Mesenchymal stem cell (in vitro differentiated cells and primary cell): ENCODE data around the gene WIPF2.

Source experiments
- DNase-seq: peaks from one replicate; pipeline ENCODE4 v3.0.0-alpha.2; 2013
- H2AFZ ChIP-seq: one replicate; pipeline ENCODE4 v1.6.1; 2013; ENCODE audit warnings: low read depth, mild to moderate bottlenecking, control low read depth, inconsistent platforms, low read length, moderate library complexity
- H2AK5ac ChIP-seq: 2 replicates; pipeline ENCODE4 v1.6.1; 2013; ENCODE audit warnings: low read length, moderate library complexity, mild to moderate bottlenecking, inconsistent platforms; ENCODE audit not compliant: severe bottlenecking
- H2BK120ac ChIP-seq: one replicate; pipeline ENCODE4 v1.6.1; 2013; ENCODE audit warnings: low read depth, mild to moderate bottlenecking, inconsistent platforms, low read length, moderate library complexity
- H2BK12ac ChIP-seq, 2 experiments: one replicate each; pipeline ENCODE4 v1.6.1; 2013; ENCODE audit warnings: inconsistent platforms in 2 of 2, low read length in 2 of 2, mild to moderate bottlenecking in 2 of 2, moderate library complexity in 2 of 2, control low read depth in 1 of 2
- H2BK15ac ChIP-seq: one replicate; pipeline ENCODE4 v1.6.1; 2013; ENCODE audit warnings: mild to moderate bottlenecking, low read depth, inconsistent platforms; ENCODE audit not compliant: poor library complexity, severe bottlenecking
- H2BK5ac ChIP-seq: 2 replicates; pipeline ENCODE4 v1.6.1; 2013; ENCODE audit warnings: low read depth, mild to moderate bottlenecking, low read length, control low read depth, inconsistent platforms; ENCODE audit not compliant: poor library complexity, severe bottlenecking
- H3K14ac ChIP-seq, 2 experiments: one replicate each; pipeline ENCODE4 v1.6.1; 2013; ENCODE audit warnings: inconsistent platforms in 2 of 2, low read length in 2 of 2, control low read depth in 1 of 2, mild to moderate bottlenecking in 1 of 2, moderate library complexity in 1 of 2
- H3K18ac ChIP-seq, 2 experiments: one replicate each; pipeline ENCODE4 v1.6.1; 2013; ENCODE audit warnings: inconsistent platforms in 2 of 2, low read length in 2 of 2, control low read depth in 1 of 2, low read depth in 1 of 2, mild to moderate bottlenecking in 1 of 2
- H3K23ac ChIP-seq, 2 experiments: one replicate each; pipeline ENCODE4 v1.6.1; 2013; ENCODE audit warnings: inconsistent platforms in 2 of 2, low read length in 2 of 2, mild to moderate bottlenecking in 2 of 2, moderate library complexity in 2 of 2, control low read depth in 1 of 2
- H3K27ac ChIP-seq: 2 replicates; pipeline ENCODE4 v1.5.1; 2013; ENCODE audit warnings: mild to moderate bottlenecking, moderate library complexity, low read length, control low read depth, inconsistent platforms; ENCODE audit not compliant: poor library complexity, severe bottlenecking
- H3K27me3 ChIP-seq, 2 experiments: 2 replicates each; pipeline versions ENCODE4 v1.6.1 to v1.7.0; 2013; ENCODE audit warnings: low read length in 2 of 2, mild to moderate bottlenecking in 2 of 2, moderate library complexity in 2 of 2, control low read depth in 1 of 2, inconsistent platforms in 1 of 2; ENCODE audit not compliant: control insufficient read depth in 1 of 2, insufficient read depth in 1 of 2
- H3K36me3 ChIP-seq, 2 experiments: 2 replicates each; pipeline versions ENCODE4 v1.6.1 to v1.7.0; 2013; ENCODE audit warnings: low read length in 2 of 2, control low read depth in 1 of 2, inconsistent platforms in 1 of 2, low read depth in 1 of 2, mild to moderate bottlenecking in 1 of 2; ENCODE audit not compliant: insufficient read depth in 2 of 2, control insufficient read depth in 1 of 2
- H3K4ac ChIP-seq, 2 experiments: one replicate each; pipeline ENCODE4 v1.6.1; 2013; ENCODE audit warnings: inconsistent platforms in 2 of 2, low read length in 2 of 2, mild to moderate bottlenecking in 2 of 2, moderate library complexity in 2 of 2, control low read depth in 1 of 2, low read depth in 1 of 2
- H3K4me1 ChIP-seq: 2 replicates; pipeline ENCODE4 v1.6.1; 2013; ENCODE audit warnings: low read depth, low read length, control low read depth; ENCODE audit not compliant: control insufficient read depth, insufficient read depth
- H3K4me2 ChIP-seq: 2 replicates; pipeline ENCODE4 v1.6.1; 2013; ENCODE audit warnings: low read length, mild to moderate bottlenecking, inconsistent platforms; ENCODE audit not compliant: poor library complexity, severe bottlenecking
- H3K4me3 ChIP-seq, 2 experiments: 2 replicates each; pipeline versions ENCODE4 v1.5.1 to v1.7.0; 2013; ENCODE audit warnings: low read length in 2 of 2, mild to moderate bottlenecking in 2 of 2, control low read depth in 1 of 2, low read depth in 1 of 2; ENCODE audit not compliant: insufficient read depth in 1 of 2
- H3K79me1 ChIP-seq: replicated peaks from 2 replicates; pipeline ENCODE4 v1.6.1; 2013; ENCODE audit warnings: mild to moderate bottlenecking, control low read depth, low read length, inconsistent platforms; ENCODE audit not compliant: poor library complexity, severe bottlenecking
- H3K9ac ChIP-seq: 2 replicates; pipeline ENCODE4 v1.7.0; 2013; ENCODE audit warnings: mild to moderate bottlenecking, low read length, moderate library complexity
- H3K9me3 ChIP-seq: 2 replicates; pipeline ENCODE4 v1.7.0; 2013; ENCODE audit warnings: mild to moderate bottlenecking, low read length; ENCODE audit not compliant: control insufficient read depth
- H4K8ac ChIP-seq: one replicate; pipeline ENCODE4 v1.6.1; 2013; ENCODE audit warnings: inconsistent platforms, mild to moderate bottlenecking, low read length, moderate library complexity
- H4K91ac ChIP-seq: one replicate; pipeline ENCODE4 v1.6.1; 2013; ENCODE audit warnings: mild to moderate bottlenecking, low read length, inconsistent platforms
- WGBS: methylation state at CpG from one replicate; pipeline ENCODE4 v1.1.7; 2013; ENCODE audit warnings: mixed read lengths; 5-methylcytosine and 5-hydroxymethylcytosine counted together

Gene WIPF2

DNA sequence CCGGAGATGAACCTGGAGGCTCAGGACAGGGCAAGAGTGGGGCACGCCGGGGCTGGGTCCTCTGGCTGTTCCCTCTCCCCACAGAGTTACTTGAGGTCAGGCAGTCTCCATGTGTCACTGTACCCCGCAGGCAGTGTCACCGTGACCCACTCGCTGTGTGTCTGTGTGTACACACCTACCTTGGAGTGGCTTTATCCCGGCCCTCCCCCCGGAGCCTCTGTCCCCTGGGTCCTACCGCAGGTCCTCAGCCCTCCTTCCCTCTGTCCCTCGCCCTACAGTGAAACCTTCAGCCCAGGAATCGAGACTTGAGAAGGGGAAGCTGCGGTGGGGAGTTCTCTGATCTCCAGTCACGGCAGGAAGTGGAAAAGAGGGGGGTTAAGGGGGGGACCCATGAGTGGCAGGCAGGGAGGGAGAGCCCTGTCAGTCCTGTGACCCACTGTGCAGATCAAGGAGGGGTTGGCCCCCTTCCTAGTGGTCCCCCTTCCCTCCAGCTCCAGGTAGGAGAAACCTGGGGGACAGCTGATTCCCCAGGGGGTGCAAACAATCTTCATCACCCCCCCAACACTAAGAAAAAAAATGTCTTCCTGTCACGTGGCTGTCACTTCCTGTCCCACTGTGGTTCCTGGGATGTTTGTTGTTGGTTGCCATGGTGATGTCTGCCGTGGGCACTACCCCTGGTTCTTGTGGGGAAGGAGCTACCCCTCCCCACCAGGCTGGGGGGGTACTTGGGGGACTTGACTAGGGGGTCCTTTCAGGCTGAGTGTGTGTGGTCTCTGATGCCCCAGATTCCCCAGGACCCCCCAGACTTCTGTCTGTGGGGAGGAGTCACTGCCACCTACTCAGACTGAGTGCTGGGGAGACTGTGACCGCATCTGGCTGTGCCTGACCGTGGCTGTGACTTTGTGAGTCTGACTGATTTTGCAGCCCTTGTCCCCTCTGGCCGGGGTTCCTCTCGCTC lies 103.5 kb downstream of the WIPF2 start:
- Histone ChIP-seq H2AFZ (no peak overlapping the region), H2BK12ac (peak overlapping the region; percentile 28 to 91), H3K9ac (peak overlapping the region; percentile 98), H3K18ac (peak overlapping the region; percentile 6 to 67), H4K91ac (peak overlapping the region; percentile 16), H3K4me3 (peak overlapping the region in 1 of 2 experiments; percentile 88), H2BK120ac (peak overlapping the region; percentile 85), H3K79me1 (peaks cover 26% of the 10 kb centered on the region), H2AK5ac (peak overlapping the region; percentile 93), H3K4ac (peak overlapping the region; percentile 81 to 88), H3K27ac (peak overlapping the region; percentile 12), H3K4me2 (peak overlapping the region; percentile 59), H4K8ac (peak overlapping the region; percentile 22), H2BK5ac (peak overlapping the region; percentile 11), H3K9me3 (no peaks in the 10 kb centered on the region), H3K23ac (peak overlapping the region in 1 of 2 experiments; percentile 35), H3K27me3 (no peaks in the 10 kb centered on the region), H3K4me1 (peaks cover 72% of the 10 kb centered on the region), H3K14ac (peak overlapping the region in 1 of 2 experiments; percentile 76), H2BK15ac (peak overlapping the region; percentile 94), H3K36me3 (peaks cover 0 to 5% of the 10 kb centered on the region in 2 experiments)
- WGBS, result 39% methylated on average over 16 of the region's 19 CpGs
- DNase-seq, result peak; percentile 97

DNA sequence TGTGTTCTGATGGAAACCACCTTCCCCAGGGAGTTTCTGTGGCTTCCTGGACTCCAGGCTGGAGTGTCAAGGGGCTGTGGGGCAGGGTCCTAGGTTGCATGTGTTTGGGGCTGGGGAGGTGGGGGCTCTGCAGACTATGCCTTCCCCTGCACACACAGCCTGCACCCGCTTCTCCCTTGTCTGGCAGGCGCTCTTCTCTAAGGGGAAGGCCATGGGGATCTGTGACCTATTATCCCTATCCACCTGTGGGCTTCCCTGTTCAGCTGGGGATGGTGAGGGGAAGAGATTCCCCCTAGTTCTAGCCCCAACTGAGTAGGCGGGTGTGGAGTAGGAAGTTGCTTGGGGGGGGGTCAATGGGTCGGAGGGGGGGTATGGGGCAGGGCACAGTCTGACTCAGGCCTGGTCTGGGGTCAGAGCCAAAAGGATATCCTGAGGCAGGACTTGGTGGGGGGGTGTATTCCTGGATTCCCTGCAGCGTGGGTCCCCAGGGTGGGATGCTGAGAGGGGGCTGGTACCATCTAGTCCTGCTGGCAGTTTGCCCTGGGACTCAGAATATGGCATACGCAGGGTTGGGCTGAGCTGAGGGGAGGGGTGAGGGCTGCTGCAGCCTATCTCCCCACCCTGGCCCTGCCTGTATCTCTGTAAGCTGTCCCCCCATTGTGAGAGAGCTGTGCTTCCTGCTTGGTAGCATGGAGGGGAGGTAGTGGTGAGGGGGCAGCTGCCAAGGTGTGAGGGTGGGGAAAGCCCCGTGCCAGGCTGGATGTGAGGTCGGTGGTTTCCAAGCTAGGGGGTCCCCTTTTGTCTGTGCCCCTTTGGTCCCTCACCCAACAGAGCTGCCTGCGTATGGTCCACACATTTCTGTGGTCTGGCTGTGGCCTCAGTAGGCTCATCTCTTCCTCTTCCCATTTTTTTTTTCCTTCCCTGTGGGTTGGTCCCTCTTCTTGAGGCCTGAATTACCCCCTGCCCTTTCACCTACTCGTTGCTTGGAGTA lies 104.6 kb downstream of the WIPF2 start:
- Histone ChIP-seq H3K27me3 (no peaks in the 10 kb centered on the region), H3K9me3 (no peaks in the 10 kb centered on the region), H3K36me3 (peaks cover 0 to 6% of the 10 kb centered on the region in 2 experiments), H3K18ac (peak overlapping the region; percentile 57 to 61), H4K8ac (peak overlapping the region; percentile 22), H3K4me1 (peaks cover 74% of the 10 kb centered on the region), H3K4ac (peak overlapping the region; percentile 30 to 63), H3K27ac (no peak overlapping the region), H2BK120ac (peak overlapping the region; percentile 55), H3K4me3 (peak overlapping the region in 1 of 2 experiments; percentile 88), H2BK15ac (peak overlapping the region; percentile 44), H3K9ac (peak overlapping the region; percentile 98), H2AFZ (no peak overlapping the region), H3K14ac (peak overlapping the region in 1 of 2 experiments; percentile 79), H3K4me2 (no peak overlapping the region), H2AK5ac (peak overlapping the region; percentile 21), H2BK5ac (no peak overlapping the region), H2BK12ac (peak overlapping the region; percentile 43 to 84), H4K91ac (peak overlapping the region; percentile 65), H3K23ac (peak overlapping the region in 1 of 2 experiments; percentile 92), H3K79me1 (peaks cover 27% of the 10 kb centered on the region)
- 57% methylated on average over 8 of the region's 10 CpGs for WGBS
- DNase-seq, result no peak

DNA sequence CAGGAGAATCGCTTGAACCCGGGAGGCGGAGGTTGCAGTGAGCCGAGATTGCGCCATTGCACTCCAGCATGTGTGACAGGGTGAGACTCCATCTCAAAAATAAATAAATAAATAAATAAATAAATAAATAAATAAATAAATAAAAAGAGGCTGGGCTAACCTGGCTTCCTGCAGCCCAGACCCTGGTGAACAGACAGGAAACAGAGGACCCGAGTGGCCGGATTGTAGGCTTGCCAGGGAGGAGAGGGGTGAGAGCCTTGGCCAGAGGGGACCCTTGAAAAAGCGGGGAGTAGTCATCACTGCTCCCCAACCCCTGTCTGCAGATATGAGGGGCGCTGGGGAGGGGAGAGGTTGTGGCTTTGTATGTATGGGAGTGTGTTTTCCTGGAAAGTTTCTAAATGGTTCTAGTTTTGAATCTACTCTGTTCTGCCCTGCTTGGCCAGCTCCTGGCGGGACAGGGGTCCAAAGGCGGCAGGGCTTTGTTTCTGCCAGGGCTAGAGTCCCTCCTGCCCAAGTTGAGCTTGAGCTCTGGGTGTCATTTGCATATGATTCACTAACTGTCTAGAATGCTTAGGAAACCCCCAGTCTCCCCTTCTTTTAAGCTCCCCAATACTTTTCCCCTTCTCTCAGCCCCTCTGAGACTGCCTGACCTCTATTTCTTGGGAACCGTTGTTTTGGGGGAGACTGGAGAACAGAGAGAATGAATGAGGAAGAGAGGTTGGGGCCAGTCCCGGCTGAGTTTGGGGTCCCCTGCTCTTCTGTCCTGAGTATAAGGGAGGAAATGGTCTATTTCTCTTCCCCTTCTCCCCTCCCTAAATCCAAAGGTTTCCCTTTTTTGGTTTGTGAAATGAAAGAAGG lies 106.3 kb downstream of the WIPF2 start:
- no peak overlapping the region for H3K27ac ChIP-seq
- peaks cover 24% of the 10 kb centered on the region for H3K79me1 ChIP-seq
- H3K36me3 ChIP-seq, result peaks cover 0 to 6% of the 10 kb centered on the region in 2 experiments
- H2AFZ ChIP-seq, result no peak overlapping the region
- no peak overlapping the region for H2BK120ac ChIP-seq
- H2BK12ac ChIP-seq, result no peak overlapping the region
- no peak overlapping the region for H3K14ac ChIP-seq
- H4K8ac ChIP-seq, result peak overlapping the region; percentile 40
- H3K4me2 ChIP-seq, result no peak overlapping the region
- H3K4me3 ChIP-seq, result peak overlapping the region in 1 of 2 experiments; percentile 65
- H3K9ac ChIP-seq, result peak overlapping the region; percentile 53
- 84% methylated on average over 6 of the region's 13 CpGs for WGBS
- no peak overlapping the region for H3K4ac ChIP-seq
- no peaks in the 10 kb centered on the region for H3K27me3 ChIP-seq
- H2AK5ac ChIP-seq, result no peak overlapping the region
- H2BK15ac ChIP-seq, result no peak overlapping the region
- H3K23ac ChIP-seq, result no peak overlapping the region
- no peak overlapping the region for H3K18ac ChIP-seq
- H3K9me3 ChIP-seq, result no peaks in the 10 kb centered on the region
- H3K4me1 ChIP-seq, result peaks cover 67% of the 10 kb centered on the region
- no peak for DNase-seq
- H4K91ac ChIP-seq, result no peak overlapping the region
- no peak overlapping the region for H2BK5ac ChIP-seq
